NCI-H524 treated with DMSO at 0.1 percent for 48 hours (cell line): ENCODE results near the gene RTP5.
"Not testable (repeated sequence)": the region's sequence is repeated elsewhere in the genome, so short reads cannot be mapped to it uniquely, and the experiment has no call there.

ENCODE experiments used
- DNase-seq: peaks from one replicate; lab custom pipeline; 2025; lab: John Stamatoyannopoulos, UW

RTP5 gene

GRCh38 chr2:241869087-241869961 is at the start of gene RTP5:
Gene RTP5, plus strand, starts transcription at chr2:241869729. Its CDS starts 28 bp downstream, at chr2:241869757.
- DNase-seq, result no peak

- not testable (repeated sequence) for DNase-seq
Observed at GRCh38 chr2:241819947-241820624, 49.4 kb upstream of the RTP5 start.

DNA sequence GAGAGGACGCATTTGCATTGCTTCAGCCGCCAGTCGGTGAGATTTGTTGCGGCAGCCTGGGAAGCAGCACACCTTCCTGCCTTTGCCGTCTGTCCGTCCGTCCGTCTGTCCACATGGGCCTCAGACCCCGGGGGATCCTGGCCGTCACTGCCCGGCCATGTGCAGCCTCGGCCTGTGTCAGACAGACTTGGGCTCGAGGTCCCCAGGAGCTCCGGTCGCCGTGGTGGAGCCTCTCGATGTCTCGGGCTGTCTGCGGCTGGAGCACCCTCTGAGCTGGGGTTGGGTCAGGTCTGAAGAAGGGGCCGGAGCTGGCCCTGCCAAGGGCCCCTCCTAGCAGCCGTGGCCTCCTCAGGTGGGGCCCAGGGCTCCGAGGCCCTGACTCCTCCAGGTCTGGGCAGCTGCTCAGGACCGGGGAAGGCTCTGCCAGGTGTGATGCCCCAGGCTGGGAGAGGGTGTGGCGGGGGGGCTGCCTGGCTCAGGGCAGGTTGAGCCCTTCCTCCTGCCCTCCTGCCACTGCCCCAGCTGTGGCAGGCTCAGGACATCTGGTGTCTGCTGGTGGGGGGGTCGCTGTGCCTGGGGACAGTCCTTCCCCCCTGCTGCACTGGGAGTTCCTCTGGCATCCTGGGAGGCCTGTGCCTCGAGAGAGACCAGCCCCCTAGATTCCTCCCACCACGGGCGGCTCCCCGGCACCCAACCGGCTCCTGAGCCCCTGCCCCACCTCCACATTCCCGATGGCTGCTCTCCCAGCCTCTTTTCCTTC is 48.7 kb upstream of the RTP5 start:
- DNase-seq, result no peak

GRCh38 chr2:241821460-241822263 is 47.9 kb upstream of the RTP5 start:
- DNase-seq, result no peak

DNA sequence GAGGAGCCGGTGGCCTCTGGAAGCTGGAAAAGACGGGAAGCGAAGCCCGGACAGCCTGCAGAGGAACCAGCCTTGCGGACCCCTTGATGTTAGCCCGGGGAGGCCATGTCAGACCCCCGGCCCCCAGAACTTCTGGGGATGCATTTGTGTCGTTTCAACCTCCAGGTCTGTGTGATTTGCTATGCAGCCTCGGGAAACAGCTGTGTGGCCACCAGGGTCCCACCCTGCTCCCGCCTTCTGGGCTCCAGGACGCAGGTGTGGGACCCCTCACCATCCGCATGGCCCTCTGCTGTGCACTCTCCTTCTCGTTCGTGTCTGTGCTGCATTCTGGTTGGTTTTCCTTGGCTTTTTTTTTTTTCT is 47.3 kb upstream of the RTP5 start:
- no peak for DNase-seq

GRCh38 chr2:241823531-241824437 is 45.7 kb upstream of the RTP5 start:
- not testable (repeated sequence) for DNase-seq

- DNase-seq, result no peak
Observed at GRCh38 chr2:241827394-241827793, 42.1 kb upstream of the RTP5 start.

GRCh38 chr2:241833101-241833663 is 36.3 kb upstream of the RTP5 start:
- no peak for DNase-seq

DNA sequence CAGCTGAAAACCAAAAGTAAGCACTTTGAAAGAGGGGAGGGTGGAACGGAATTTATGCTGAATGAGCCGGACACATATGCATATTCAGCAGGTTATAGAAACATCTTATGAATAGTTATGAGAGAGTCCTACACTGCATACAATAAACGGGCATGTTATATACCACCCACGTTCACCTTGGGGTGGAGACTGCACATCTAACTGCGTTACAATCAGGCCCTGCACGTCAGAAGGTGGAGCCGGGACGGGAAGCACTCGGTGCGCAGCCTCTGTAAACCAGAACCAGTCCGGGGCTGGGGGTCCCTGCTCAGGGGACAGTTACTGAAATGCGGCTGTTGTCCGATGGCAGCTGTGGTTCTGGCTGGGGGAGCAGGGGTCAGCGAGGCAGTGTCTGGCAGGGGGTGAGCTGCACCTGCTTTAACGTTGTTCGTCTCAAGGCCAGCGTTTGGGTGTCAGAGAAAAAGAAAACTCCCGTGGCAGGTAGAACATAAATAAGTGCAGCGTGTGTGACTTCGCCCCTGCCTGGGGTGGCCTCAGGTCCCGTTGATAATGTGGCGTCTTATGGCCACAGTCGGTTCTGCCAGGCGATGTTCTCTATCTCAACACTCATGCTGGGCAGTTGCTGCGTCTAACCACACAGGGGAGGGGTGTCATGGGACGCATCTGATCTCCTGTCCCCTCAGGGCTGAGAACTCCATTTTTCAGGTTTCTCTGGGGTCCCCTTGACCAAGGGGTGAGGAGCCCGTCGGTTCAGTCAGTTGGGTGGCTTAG is 35.6 kb upstream of the RTP5 start:
- not testable (repeated sequence) for DNase-seq

DNA sequence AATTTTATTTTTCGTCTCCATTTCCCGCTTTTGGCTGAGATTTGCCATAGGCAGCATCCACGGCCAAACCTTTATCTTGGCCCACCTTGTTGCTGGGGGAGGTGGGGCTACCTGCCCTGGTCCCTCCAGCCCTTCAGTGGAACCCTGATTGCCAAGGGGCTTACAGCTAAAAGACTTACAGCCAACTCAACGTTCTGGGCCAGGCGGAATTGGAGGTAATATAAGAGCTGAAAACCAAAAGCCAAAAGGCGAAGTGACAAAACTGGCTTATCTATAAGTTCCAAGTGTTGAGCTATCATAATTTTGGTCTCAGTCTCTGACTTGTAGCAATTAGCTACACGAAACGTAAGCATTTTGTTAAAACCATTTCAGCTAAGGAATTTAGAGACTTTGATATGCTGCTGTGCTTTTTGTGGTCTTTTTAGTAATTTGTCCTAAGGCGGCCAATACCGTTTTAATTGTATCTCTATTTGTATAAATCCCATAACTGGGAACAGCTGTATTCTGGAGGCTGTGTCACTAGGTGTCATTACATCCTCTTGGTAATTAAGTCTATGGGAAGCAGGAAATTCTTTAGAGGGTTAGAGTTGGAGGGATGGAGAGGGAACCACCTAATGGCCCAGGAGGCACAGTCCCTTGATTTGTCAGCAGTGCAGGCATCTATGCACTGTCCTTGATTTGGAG is 34.9 kb upstream of the RTP5 start:
- no peak for DNase-seq

DNA sequence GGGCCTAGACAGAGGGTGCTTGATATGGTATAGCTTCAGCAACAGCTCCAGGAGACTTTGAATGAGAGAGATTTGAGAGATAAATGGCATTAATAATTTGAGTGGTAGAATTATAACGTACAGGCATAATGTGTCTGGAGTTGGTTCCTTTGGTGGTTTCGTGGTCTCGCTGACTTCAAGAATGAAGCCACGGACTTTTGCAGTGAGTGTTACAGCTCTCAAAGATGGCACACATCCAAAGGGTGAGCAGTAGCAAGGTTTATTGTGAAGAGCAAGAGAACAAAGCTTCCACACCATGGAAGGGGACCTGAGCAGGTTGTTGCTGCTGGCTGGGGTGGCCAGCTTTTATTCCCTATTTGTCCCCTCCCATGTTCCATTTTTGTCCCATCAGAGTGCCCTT is 33.9 kb upstream of the RTP5 start:
- DNase-seq, result no peak

- DNase-seq, result no peak
Observed at GRCh38 chr2:241836292-241836691, 33.2 kb upstream of the RTP5 start.

DNA sequence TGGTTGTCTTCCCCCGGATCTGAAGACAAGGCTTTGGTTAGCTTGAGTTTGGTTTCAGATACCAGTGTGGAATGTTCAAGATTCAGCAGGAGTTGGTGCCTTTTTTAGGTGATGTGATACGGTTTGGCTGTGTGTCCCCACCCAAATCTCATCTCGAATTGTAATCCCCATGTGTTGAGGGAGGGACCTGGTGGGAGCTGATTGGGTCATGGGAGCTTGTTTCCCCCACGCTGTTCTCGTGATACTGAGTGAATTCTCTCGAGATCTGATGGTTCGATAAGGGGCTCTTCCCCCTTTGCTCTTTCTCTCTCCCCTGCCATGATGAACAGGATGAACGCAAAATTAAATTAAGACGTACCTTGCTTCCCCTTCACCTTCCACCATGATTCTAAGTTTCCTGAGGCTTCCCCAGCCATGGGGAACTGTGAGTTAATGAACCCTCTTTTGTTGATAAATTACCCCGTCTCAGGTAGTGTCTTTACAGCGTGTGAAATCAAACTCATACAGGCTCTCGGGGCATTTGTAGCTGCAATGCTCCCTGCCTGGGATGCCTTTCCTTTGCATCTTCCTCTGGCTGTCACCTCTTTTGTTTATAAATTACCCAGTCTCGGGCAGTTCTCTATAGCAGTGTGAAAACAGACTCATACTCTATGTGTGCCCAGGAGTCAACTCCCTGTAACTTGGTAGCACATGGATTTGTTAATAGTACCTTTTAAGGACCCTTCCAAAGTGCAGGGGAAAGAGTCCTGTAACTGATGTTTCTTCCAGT is 32.1 kb upstream of the RTP5 start:
- no peak for DNase-seq

DNA sequence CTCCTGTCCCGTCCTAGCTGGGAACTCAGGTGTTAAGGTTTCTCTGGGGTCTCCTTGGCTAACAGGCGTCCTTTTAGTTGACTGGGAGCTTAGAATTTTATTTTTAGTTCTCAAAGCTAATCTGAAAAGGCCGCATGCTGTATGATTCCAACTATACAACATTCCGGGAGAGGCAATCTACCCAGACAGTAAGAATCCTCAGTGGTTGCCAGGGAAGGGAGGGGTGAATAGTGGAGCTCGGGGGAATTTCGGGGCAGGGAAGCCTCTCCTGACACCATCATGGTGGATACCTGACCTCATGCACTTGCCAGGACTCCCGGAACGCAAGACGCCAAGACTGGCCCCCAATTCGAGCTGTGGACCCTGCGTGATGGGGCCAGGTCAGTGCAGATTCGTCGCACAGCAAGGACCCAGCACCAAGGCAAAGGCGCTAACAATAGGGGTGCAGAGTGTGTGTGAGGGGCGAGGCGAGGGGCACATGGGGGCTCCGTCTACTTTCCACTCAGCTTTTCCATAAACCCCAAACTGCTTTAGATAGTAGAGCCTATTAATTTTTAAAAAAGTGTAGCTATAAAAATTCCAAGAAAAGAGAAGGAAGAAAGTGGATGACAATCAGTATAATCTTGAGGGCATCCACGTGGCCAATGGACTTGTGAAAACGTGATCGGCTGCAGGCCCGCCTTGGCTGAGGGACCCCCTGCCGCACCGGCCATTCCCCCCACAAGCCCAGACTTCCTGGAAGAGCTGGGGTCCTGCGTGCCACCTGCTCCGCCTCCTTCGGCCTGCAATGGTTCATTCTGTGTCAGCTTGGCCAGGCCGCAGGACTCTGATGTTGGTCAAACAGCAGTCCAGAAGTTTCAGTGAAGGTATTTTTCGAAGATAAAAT is 28.1 kb upstream of the RTP5 start:
- DNase-seq, result no peak

DNA sequence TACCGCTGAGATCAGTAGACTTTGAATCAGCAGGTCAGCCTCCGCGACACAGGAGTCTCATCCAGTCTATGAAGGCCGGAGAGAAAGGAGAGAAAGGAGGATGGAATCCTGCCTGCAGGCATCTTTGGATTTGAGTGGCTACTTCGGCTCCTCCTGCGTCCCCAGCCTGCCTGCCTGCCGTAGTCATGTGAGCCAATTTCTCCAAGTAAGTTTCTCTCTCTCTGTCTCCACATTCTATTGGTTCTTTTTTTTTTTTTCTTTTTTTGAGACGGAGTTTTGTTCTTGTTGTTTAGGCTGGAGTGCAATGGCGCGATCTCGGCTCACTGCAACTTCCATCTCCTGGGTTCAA is 27.5 kb upstream of the RTP5 start:
- DNase-seq, result no peak

GRCh38 chr2:241842620-241843211 is 26.8 kb upstream of the RTP5 start:
- DNase-seq, result no peak
